Neural cell (in vitro differentiated cells): ENCODE results near the gene GYPC. TPM values are rescaled to one million over a fixed set of nuclear protein-coding genes. Genes with fewer than 3 reads are reported as not detected.

Experiments
- H2AFZ ChIP-seq: fragments of 200-600, 300-800 bp; sonication (generic), shearing (Covaris generic); 2 replicates; pipeline ENCODE4 v1.6.0; 2014; ENCODE audit warnings: low read depth, mild to moderate bottlenecking, antibody characterized with exemption, low read length, moderate library complexity
- H3F3A ChIP-seq: fragments of 200-600 bp; shearing (Covaris generic); 2 replicates; pipeline ENCODE4 v1.6.1; 2016; ENCODE audit warnings: mild to moderate bottlenecking, moderate library complexity, mixed read lengths, antibody characterized with exemption, low read length; ENCODE audit not compliant: insufficient read depth, poor library complexity, severe bottlenecking
- H3K27ac ChIP-seq: fragments of 200-600, 300-800 bp; sonication (generic), shearing (Covaris generic); 2 replicates; pipeline ENCODE4 v1.5.1; 2014; ENCODE audit warnings: mild to moderate bottlenecking, low read length, moderate library complexity
- H3K27me3 ChIP-seq: fragments of 300-800, 200-600 bp; sonication (generic), shearing (Covaris generic); 2 replicates; pipeline ENCODE4 v1.6.0; 2014; ENCODE audit warnings: mild to moderate bottlenecking, low read depth, low read length, moderate library complexity; ENCODE audit not compliant: insufficient read depth
- H3K36me3 ChIP-seq: fragments of 300-800, 200-600 bp; sonication (generic), shearing (Covaris generic); 2 replicates; pipeline ENCODE4 v1.5.1; 2014; ENCODE audit warnings: mild to moderate bottlenecking, antibody characterized with exemption, low read length, moderate library complexity; ENCODE audit not compliant: insufficient read depth
- H3K4me2 ChIP-seq: fragments of 300-800, 200-600 bp; sonication (generic), shearing (Covaris generic); 2 replicates; pipeline ENCODE4 v1.6.0; 2014; ENCODE audit warnings: mild to moderate bottlenecking, low read length
- H3K4me3 ChIP-seq: fragments of 300-800, 200-600 bp; sonication (generic), shearing (Covaris generic); 2 replicates; pipeline ENCODE4 v1.5.1; 2014; ENCODE audit warnings: mild to moderate bottlenecking, low read length, moderate library complexity
- H3K79me2 ChIP-seq: fragments of 200-600 bp; shearing (Covaris generic); replicated peaks from 2 replicates; pipeline ENCODE4 v1.6.0; 2014; ENCODE audit warnings: mild to moderate bottlenecking, low read length, moderate library complexity; ENCODE audit not compliant: insufficient read depth
- H3K9ac ChIP-seq: fragments of 300-800, 200-600 bp; sonication (generic), shearing (Covaris generic); 2 replicates; pipeline ENCODE4 v1.6.1; 2016; ENCODE audit warnings: mild to moderate bottlenecking, low read length, mixed read lengths
- H3K9me2 ChIP-seq: fragments of 200-600 bp; shearing (Covaris generic); 2 replicates; pipeline ENCODE4 v1.6.1; 2016; ENCODE audit warnings: mild to moderate bottlenecking, low read length, mixed read lengths; ENCODE audit not compliant: insufficient read depth
- H3K9me3 ChIP-seq: fragments of 200-600, 300-800 bp; sonication (generic), shearing (Covaris generic); 2 replicates; pipeline ENCODE4 v1.6.1; 2016; ENCODE audit warnings: mild to moderate bottlenecking, mixed run types, low read length, moderate library complexity, mixed read lengths
- H4K20me1 ChIP-seq: fragments of 200-600 bp; shearing (Covaris generic); 2 replicates; pipeline ENCODE4 v1.6.1; 2016; ENCODE audit warnings: mild to moderate bottlenecking, mixed run types; ENCODE audit not compliant: insufficient read depth
- EP300 ChIP-seq: fragments of 450-650 bp; conservative IDR thresholded peaks from 2 replicates; pipeline ENCODE4 v1.6.1; 2014; ENCODE audit warnings: antibody characterized with exemption, mild to moderate bottlenecking, moderate library complexity; ENCODE audit not compliant: poor library complexity, severe bottlenecking
- EZH2 ChIP-seq: fragments of 200-600, 300-800 bp; shearing (Covaris generic), sonication (generic); IDR thresholded peaks from 2 replicates; pipeline ENCODE4 v1.6.1; 2014; ENCODE audit warnings: antibody characterized with exemption, low read length, borderline replicate concordance, mild to moderate bottlenecking; ENCODE audit not compliant: insufficient read depth, poor library complexity, severe bottlenecking
- MXI1 ChIP-seq: fragments of 450-650 bp; conservative IDR thresholded peaks from 2 replicates; pipeline ENCODE4 v1.6.1; 2014; ENCODE audit warnings: antibody characterized with exemption, mild to moderate bottlenecking; ENCODE audit not compliant: poor library complexity, severe bottlenecking
- POLR2AphosphoS5 ChIP-seq: IDR thresholded peaks from 2 replicates; pipeline ENCODE4 v1.6.1; 2012
- RAD21 ChIP-seq: fragments of 450-650 bp; conservative IDR thresholded peaks from 2 replicates; pipeline ENCODE4 v1.6.1; 2014; ENCODE audit warnings: antibody characterized with exemption, mild to moderate bottlenecking, moderate library complexity
- SMC3 ChIP-seq: fragments of 450-650 bp; conservative IDR thresholded peaks from 2 replicates; pipeline ENCODE4 v1.6.1; 2014; ENCODE audit warnings: antibody characterized with exemption, mild to moderate bottlenecking, moderate library complexity; ENCODE audit not compliant: poor library complexity
- TAF1 ChIP-seq: IDR thresholded peaks from 2 replicates; pipeline ENCODE4 v1.6.1; 2012; ENCODE audit warnings: low read depth
- polyA plus RNA-seq: library from polyadenylated mRNA; depleted of rRNA; stranded (reverse); fragments of >200 nt; gene quantifications from 2 replicates; pipeline ENCODE4 v1.2.3, GENCODE V29; 2014
- TF ChIP-seq, protein P1 (sequence below): fragments of 450-650 bp; IDR thresholded peaks from 2 replicates; pipeline ENCODE4 v1.5.1; 2014; ENCODE audit warnings: antibody characterized with exemption, mild to moderate bottlenecking, moderate library complexity; ENCODE audit not compliant: poor library complexity, severe bottlenecking
- TF ChIP-seq, protein P2 (sequence below): IDR thresholded peaks from 2 replicates; pipeline ENCODE4 v1.6.1; 2012; ENCODE audit warnings: borderline replicate concordance

GYPC gene
- polyA plus RNA-seq, 1 donor from 2014 or later: 0.40 TPM

DNA sequence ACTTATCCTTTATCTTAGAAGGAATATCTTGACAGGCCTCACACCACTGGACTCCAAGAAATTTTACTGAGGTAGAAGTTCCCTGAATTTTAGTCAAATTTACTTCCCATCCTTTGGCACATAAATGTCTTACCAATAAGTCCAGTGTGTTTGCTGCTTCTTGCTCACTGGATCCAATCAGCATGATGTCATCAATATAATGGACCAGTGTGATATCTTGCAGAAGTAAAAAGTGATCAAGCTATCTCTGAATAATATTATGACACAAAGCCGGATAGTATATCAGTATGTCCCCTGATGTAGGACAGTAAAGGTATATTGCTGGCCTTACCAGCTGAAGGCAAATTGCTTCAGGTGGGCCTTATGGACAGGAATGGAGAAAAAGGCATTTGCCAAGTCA lies 6.9 kb upstream of the GYPC start:
- Histone ChIP-seq H3K4me2 (no peak overlapping the region), H4K20me1 (no peaks in the 10 kb centered on the region)

DNA sequence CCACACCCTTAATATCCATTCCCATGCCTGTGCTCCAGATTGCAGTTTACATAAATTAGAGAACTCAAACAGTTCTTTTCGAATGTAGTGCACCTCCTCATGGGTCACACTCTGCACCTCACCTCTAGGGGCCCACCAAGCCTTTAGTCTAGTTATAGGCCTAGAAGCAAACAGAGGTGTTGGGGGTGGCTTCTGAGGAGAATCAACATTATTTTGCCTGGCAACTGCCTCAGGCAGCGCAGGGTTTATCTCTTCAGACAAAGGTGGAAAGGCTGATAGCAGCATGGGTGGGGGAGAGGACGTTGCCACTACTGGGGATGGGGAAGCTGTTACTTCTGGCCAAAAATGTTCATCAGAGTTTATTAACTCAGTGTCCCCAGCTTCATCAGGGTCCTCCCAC lies 5.0 kb upstream of the GYPC start:
- no peak overlapping the region for H3K9ac ChIP-seq
- no peak overlapping the region for H3K27ac ChIP-seq
- no peaks in the 10 kb centered on the region for H3K36me3 ChIP-seq
- H3K4me3 ChIP-seq: no peak overlapping the region
- H3K79me2 ChIP-seq: no peaks in the 10 kb centered on the region
- H3F3A ChIP-seq: no peaks in the 10 kb centered on the region
- peaks cover 11% of the 10 kb centered on the region for H3K27me3 ChIP-seq
- H3K9me3 ChIP-seq: no peaks in the 10 kb centered on the region
- no peak overlapping the region for H3K4me2 ChIP-seq
- no peaks in the 10 kb centered on the region for H4K20me1 ChIP-seq
- H2AFZ ChIP-seq: no peak overlapping the region
- TF ChIP-seq, protein P1, sequence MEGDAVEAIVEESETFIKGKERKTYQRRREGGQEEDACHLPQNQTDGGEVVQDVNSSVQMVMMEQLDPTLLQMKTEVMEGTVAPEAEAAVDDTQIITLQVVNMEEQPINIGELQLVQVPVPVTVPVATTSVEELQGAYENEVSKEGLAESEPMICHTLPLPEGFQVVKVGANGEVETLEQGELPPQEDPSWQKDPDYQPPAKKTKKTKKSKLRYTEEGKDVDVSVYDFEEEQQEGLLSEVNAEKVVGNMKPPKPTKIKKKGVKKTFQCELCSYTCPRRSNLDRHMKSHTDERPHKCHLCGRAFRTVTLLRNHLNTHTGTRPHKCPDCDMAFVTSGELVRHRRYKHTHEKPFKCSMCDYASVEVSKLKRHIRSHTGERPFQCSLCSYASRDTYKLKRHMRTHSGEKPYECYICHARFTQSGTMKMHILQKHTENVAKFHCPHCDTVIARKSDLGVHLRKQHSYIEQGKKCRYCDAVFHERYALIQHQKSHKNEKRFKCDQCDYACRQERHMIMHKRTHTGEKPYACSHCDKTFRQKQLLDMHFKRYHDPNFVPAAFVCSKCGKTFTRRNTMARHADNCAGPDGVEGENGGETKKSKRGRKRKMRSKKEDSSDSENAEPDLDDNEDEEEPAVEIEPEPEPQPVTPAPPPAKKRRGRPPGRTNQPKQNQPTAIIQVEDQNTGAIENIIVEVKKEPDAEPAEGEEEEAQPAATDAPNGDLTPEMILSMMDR: no peak
- TF ChIP-seq SMC3: no peak
- TF ChIP-seq RAD21: no peak
- TF ChIP-seq POLR2AphosphoS5: no peak
- no peak for TF ChIP-seq EP300
- TF ChIP-seq TAF1: no peak
- no peak for TF ChIP-seq MXI1
- TF ChIP-seq, protein P2, sequence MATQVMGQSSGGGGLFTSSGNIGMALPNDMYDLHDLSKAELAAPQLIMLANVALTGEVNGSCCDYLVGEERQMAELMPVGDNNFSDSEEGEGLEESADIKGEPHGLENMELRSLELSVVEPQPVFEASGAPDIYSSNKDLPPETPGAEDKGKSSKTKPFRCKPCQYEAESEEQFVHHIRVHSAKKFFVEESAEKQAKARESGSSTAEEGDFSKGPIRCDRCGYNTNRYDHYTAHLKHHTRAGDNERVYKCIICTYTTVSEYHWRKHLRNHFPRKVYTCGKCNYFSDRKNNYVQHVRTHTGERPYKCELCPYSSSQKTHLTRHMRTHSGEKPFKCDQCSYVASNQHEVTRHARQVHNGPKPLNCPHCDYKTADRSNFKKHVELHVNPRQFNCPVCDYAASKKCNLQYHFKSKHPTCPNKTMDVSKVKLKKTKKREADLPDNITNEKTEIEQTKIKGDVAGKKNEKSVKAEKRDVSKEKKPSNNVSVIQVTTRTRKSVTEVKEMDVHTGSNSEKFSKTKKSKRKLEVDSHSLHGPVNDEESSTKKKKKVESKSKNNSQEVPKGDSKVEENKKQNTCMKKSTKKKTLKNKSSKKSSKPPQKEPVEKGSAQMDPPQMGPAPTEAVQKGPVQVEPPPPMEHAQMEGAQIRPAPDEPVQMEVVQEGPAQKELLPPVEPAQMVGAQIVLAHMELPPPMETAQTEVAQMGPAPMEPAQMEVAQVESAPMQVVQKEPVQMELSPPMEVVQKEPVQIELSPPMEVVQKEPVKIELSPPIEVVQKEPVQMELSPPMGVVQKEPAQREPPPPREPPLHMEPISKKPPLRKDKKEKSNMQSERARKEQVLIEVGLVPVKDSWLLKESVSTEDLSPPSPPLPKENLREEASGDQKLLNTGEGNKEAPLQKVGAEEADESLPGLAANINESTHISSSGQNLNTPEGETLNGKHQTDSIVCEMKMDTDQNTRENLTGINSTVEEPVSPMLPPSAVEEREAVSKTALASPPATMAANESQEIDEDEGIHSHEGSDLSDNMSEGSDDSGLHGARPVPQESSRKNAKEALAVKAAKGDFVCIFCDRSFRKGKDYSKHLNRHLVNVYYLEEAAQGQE: no peak
- no peak for TF ChIP-seq EZH2
- no peaks in the 10 kb centered on the region for H3K9me2 ChIP-seq

More for the DNA sequence above, 6.9 kb upstream of the GYPC start:
- no peaks in the 10 kb centered on the region for H3K36me3 ChIP-seq
- no peaks in the 10 kb centered on the region for H3K9me2 ChIP-seq
- H3F3A ChIP-seq: no peaks in the 10 kb centered on the region
- H3K27ac ChIP-seq: no peak overlapping the region
- H3K9ac ChIP-seq: no peak overlapping the region
- no peak overlapping the region for H3K4me3 ChIP-seq
- no peaks in the 10 kb centered on the region for H3K9me3 ChIP-seq
- TF ChIP-seq EZH2 (no peak), EP300 (no peak)
- TF ChIP-seq, protein P1: no peak
- TF ChIP-seq, protein P2: no peak
- H3K79me2 ChIP-seq: no peaks in the 10 kb centered on the region
- H2AFZ ChIP-seq: no peak overlapping the region
- H3K27me3 ChIP-seq: no peaks in the 10 kb centered on the region
